Stimulated activated CD8-positive, alpha-beta memory T cell treated with anti-CD3 and anti-CD28 coated beads, Interleukin-4, amount 100 ng/mL, for 4 hours (primary cell): Measurements from ENCODE around the gene ANKRD36C.
"Not testable (repeated sequence)": the region's sequence is repeated elsewhere in the genome, so short reads cannot be mapped to it uniquely, and the experiment has no call there.

Experiments used
- DNase-seq, 2 donors: peaks; one replicate each; pipeline ENCODE4 v3.0.0-alpha.2; 2020; ENCODE audit warnings: low read depth in 2 of 2, low spot score in 1 of 2

Gene ANKRD36C

DNA sequence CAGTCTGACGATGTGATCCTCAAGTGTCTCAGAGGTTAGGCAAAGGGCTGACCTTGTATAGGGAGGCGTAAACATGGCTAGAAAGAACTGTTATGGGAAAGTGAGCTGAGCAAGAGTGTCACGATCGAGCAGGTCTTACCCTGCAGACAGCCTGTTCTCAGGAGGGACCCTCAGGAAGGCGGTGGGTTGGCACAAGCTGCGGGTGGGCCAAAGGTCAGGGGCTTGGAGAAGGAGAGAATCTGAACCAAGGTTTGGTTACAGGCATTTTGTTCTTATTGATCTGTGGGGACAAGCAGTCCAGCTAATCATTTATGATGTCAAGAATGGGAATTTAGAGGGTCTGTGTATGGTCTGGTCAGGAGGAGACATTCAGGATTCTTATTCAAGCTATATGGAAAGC, 16.4 kb upstream of the ANKRD36C start:
- not testable (repeated sequence) for DNase-seq

DNA sequence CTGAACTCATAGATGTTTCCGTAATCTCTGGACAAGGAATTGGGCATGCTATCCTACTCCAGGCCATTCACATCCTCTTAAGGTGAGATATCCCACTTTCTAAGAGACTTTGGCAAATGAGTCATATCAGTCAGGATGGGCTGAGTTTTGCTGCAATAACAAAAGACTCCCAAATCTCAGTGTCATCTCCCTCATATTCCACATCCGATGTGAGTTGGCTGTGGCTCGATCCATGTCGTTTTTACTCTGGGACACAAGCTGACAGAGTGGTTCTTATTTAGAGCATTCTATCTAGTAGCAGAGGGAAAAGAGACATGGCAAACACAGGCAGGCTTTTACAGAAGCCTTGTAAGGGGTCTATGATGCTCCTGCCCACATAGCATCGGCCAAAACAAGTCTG, 14.6 kb upstream of the ANKRD36C start:
- not testable (repeated sequence) for DNase-seq

DNA sequence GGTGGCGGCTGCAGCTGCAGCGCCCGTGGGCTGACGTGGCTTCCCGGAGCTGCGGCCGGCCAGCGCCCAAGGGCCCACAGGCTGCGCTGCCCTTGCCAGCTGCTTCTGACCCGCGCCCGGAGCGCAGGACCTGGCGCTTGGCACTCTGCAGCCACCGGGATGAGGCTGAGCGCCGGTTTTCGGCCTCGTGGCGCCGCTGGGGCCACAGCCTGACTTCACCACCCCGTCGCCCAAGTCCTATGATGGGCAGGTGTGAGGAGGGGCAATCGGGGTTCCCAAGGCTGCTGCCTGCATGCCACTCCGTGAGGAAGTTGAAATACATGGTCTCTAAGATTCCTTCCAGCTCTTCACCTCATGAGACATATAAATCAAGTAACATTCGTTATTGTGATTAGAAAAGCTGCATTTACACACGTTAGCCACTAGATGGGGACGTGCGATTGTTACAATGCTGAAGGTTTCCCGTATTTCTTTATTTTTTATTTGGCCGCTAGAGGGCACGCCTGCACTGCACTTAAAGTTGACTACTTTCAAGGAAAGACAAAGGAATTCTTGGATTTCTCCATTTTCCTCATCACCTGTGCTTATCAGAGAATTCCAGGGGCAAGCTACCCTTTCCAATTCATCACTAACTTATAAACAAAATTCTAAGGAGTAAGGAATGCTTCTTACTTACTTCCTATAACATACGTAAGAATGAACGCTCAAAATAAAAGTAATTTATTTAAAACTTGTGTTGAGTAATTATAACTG, 1.1 kb upstream of the ANKRD36C start:
- not testable (repeated sequence) for DNase-seq

DNA sequence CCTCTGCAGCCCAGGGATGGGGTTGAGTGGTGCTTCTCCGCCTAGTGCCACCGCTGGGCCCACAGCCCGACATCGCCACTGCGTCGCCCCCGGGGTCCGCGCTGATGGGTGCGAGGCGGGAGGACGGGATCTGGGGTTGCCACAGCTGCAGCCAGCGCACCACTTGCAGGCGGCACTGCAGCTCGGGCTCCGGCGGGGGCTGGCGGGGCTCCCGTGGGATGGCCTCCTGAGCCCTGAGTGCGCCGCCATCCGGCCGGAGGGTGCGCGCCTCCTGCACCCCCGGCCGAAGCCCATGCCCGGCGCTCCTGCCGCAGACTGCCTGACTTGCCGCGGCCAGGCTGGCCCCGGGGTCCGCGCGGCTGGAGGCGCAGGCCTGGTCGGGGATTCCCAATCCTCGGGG, 478 bp upstream of the ANKRD36C start:
- DNase-seq, result not testable (repeated sequence)

DNA sequence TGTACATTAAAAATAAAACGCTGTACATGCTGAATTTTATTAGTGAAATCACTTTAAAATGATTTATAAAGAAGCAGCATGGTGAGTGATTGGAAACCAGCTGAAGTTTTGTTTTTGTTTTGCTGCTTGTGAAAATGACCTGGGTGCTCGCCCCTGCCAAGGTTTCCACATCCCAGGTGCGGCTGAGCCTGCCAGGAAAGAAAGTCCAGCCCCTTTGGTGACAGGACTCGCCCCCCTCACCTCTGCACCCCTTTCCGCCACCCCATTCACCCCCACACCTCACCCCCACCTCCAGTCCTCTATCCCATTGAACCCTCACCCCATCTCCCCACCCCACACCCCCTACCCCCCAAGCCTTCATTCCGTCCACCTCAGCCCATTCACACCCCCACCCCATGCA, 740 bp downstream of the ANKRD36C start:
- DNase-seq, result not testable (repeated sequence)

DNA sequence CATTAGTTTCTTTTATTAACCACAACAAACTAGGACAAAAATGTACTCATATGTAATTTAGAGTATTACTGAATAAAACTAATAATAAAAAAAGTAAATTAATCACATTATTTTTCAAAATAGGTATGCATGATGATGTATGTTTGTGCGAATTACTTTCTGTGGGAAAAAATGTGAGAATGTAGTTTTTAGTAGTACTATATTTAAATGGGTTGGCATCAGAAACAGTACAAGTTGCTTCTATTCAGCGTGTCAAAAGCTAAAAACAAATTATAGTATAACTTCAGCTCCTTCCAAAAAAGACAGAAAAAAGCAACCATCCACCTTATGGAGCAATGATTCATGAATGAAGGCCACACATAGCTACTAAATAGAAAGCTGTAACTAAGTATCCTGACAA, 40.0 kb downstream of the ANKRD36C start:
- not testable (repeated sequence) for DNase-seq

DNA sequence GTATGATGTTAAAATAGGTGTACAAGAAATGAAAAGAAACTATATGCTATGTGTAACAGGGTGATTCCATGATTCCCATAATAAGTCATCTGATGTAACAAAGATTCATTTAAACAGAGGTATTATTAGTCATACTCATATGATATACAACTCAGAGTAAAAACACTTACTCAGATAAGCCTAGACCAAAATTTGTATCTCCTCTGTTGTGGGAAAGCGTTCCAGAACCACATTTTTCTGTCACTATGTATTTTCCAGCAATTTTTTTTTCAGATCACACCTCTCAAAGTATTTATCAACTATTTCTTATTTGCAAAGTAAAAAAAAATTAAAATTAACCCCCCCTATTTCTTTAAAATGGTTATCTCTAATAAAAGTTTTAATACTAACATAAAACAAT, 43.6 kb downstream of the ANKRD36C start:
- DNase-seq, result not testable (repeated sequence)

DNA sequence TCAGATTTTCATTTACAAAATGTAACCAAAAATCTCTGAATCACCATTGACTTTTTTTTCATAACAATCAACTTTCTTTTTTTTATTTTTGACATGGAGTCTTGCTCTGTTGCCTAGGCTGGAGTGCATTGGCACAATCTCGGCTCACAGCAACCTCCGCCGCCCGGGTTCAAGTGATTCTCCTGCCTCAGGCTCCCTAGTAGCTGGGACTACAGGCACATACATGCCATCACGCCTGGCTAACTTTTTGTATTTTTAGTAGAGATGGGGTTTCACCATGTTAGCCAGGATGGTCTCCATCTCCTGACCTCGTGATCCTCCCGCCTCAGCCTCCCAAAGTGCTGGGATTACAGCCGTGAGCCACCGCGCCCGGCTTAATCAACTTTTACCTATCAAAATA, 51.7 kb downstream of the ANKRD36C start:
- not testable (repeated sequence) for DNase-seq

DNA sequence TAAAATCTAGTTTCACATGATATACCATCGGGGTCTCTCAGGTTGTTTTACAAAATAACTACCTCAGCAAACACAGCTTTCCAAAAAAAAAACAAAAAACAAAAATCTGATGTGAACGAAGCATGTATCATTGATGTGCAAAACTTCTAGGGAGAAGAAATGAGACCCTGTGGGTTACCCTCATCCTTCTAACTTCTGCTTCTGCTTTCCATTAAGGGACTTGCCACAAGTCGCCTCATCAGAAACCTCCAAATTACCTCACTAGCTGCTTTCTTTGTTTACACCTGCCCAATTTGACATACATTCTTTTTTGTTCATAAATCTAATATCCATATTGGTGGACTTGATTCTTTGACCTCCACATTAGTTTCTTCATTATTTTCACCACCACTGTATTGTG, 60.9 kb downstream of the ANKRD36C start:
- DNase-seq, result not testable (repeated sequence)

DNA sequence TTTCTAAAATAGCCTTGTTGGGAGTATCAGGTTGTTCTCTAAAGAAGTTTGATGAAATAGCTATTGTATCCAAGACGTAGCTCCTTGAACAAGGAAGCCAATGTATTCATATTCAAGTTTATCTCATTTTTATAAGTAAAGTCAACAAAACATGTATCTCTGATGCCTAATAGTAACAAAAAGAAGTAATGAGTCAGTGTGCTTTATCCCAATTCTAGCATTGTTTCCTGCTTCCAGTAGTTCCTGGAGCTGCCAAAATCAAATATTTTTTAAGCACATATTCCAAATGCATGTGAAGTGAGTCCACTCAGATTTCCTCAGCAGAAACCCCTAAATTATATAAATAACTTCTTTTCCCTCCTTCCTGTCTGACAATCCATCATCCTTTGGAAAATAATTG, 74.6 kb downstream of the ANKRD36C start:
- DNase-seq, result not testable (repeated sequence)

DNA sequence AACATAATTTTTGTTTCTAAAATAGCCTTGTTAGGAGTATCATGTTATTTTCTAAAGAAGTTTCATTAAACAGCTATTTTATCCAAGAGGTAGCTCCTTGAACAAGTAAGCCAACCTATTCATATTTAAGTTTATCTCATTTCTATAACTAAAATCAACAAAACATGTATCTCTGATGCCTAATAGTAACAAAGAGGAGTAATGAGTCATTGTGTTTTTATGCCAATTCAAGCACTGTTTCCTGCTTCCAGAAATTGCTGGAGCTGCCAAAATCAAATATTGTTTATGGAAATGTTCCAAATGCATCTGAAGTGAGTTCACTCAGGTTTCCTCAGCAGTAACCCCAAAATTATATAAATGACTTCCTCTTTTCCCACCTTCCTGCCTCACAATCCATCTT, 76.5 kb downstream of the ANKRD36C start:
- DNase-seq, result not testable (repeated sequence)

DNA sequence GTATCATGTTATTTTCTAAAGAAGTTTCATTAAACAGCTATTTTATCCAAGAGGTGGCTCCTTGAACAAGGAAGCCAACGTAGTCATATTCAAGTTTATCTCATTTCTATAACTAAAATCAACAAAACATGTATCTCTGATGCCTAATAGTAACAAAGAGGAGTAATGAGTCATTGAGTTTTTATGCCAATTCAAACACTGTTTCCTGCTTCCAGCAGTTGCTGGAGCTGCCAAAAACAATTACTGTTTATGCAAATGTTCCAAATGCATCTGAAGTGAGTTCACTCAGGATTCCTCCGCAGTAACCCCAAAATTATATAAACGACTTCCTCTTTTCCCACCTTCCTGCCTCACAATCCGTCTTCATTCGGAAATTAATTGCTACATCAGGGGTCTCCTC, 80.2 kb downstream of the ANKRD36C start:
- DNase-seq, result not testable (repeated sequence)

DNA sequence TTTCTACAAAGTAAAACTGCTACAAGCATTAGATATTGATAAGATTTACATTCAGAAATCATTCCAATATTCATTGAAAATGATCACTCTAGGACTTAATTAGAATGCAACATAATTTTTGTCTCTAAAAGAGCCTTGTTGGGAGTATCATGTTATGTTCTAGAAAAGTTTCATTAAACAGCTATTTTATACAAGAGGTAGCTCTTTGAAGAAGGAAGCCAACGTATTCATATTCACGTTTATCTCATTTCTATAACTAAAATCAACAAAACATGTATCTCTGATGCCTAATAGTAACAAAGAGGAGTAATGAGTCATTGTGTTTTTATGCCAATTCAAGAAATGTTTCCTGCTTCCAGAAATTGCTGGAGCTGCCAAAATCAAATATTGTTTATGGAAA, 97.2 kb downstream of the ANKRD36C start:
- DNase-seq, result not testable (repeated sequence)

DNA sequence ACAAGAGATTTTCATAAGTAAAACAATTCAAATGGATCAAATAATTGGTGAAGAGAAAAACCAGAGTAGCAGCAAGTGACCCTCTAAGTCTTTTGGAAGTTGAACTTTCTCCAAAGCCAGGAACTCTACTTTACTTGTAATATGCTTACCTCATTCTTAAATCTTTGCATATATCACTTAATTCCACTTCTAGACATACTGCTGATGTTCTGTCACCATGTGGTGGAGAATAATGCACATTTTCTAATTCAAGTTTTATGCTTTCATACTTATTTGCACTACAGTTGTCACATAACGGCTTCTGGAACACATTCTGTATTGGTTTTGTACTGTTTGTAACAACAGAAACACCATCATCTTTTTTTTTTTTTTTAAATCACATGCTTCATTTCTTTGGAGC, 123.7 kb downstream of the ANKRD36C start:
- DNase-seq, result not testable (repeated sequence)

DNA sequence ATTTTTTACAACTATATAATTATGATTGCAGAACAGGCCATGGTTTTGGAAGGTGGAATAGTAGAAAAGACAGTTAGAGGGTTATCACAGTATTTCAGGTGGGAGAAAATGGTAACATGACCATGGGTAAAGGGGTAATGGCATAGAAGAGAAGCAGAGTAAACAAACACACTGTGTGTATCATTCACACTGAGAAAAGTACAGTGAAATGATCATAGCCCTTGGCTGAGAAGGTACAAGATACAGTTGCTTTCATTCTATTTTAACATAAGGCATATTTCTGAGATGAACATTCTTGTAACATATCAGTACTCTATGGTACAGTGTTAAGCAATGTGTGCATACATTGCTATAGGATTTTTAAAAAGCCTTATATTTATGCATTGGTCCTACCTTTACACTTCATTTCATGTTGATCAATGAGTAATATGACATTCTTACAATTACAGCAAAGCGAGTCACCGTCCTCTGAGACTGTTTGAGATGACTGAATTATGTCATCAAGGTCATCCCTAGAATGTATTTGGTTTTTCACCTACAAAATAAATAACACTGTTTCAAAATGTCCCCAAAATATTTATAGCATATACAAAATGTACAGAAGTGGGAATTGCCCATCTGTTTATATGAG, 124.5 kb downstream of the ANKRD36C start:
- not testable (repeated sequence) for DNase-seq

DNA sequence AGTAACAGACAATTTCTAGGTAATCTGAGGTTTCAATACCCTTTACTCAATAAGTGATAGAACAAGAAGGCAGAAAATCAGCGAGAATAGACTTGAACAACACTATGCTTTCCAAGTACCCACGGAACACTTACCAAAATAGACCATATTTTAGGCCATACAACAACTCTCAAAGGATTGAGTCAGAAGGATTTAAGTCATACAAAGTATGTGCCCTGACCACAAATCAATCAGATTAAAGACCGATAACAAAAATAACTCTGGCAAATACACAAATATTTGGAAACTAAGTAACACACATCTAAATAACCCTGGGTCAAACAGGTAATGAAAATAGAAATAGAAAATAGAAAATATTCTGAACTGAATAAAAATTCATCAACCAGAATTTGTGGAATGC, 129.5 kb downstream of the ANKRD36C start:
- not testable (repeated sequence) for DNase-seq

DNA sequence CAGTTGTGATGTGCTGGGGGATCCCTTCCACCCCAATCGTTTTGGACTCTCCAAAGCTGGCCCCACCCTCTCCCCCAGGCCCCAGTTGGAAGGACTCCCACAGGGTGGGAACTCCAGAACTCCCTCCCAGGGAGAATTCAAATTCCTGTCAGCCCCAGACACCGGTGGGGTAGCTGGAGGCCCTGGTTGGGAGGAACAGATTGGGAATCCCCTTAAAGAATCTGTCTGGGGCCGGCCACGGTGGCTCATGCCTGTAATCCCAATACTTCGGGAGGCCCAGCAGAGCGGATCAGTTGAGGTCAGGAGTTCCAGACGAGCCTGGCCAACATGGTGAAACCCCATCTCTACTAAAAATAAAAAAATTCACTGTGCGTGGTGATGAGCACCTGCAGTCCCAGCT, 155.5 kb downstream of the ANKRD36C start:
- no peak for DNase-seq

DNA sequence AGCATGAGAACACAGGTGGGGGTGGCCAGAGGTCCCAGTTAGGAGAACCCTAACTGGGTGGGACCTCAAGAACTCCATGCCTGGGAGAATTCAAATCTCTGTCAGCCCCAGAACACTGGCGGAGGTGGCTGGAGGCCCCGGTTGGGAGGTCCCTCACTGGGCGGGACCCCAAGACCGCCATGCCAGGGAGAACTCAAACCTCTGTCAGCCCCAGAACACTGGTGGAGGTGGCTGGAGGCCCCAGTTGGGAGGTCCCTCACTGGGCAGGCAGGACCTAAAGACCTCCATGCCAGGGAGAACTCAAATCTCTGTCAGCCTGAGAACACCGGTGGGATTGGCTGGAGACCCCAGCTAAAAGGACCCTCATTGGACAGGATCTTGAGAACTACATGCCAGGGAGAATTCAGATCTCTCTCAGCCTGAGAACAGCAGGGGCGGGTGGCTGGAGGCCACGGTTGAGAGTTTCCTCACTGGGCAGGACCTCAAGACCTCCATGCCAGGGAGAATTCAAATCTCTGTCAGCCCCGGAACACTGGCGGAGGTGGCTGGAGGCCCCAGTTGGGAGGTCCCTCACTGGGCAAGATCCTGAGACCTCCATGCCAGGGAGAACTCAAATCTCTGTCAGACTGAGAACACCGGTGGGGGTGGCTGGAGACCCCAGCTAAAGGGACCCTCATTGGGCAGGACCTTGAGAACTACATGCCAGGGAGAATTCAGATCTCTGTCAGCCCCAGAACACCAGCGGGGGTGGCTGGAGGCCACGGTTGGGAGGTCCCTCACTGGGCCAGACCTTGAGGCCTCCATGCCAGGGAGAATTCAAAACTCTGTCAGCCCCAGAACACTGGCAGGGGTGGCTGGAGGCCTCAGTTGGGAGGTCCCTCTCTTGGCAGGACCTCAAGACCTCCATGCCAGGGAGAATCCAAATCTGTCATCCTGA, 157.3 kb downstream of the ANKRD36C start:
- not testable (repeated sequence) for DNase-seq

DNA sequence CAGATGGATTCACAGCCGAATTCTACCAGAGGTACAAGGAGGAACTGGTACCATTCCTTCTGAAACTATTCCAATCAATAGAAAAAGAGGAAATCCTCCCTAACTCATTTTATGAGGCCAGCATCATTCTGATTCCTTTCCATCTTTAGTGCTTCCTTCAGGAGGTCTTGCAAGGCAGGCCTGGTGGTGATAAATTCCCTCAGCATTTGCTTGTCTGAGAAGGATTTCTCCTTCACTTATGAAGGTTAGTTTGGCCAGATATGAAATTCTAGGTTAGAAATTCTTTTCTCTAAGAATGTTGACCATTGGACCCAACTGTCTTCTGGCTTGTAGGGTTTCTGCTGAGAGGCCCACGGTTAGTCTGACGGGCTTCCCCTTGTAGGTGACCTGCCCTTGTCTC, 167.4 kb downstream of the ANKRD36C start:
- not testable (repeated sequence) for DNase-seq

DNA sequence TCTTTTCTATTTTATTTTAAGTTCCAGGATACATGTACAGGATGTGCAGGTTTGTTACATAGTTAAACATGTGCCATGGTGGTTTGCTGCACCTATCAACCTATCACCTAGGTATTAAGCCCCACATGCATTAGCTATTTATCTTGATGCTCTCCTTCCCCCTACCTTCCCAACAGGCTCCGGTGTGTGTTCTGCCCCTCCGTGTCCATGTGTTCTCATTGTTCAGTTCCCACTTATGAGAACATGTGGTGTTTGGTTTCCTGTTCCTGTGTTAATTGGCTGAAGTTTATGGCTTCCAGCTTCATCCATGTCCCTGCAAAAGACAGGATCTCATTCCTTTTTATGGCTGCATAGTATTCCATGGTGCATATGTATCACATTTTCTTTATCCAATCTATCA, 174.1 kb downstream of the ANKRD36C start:
- DNase-seq, result not testable (repeated sequence)

DNA sequence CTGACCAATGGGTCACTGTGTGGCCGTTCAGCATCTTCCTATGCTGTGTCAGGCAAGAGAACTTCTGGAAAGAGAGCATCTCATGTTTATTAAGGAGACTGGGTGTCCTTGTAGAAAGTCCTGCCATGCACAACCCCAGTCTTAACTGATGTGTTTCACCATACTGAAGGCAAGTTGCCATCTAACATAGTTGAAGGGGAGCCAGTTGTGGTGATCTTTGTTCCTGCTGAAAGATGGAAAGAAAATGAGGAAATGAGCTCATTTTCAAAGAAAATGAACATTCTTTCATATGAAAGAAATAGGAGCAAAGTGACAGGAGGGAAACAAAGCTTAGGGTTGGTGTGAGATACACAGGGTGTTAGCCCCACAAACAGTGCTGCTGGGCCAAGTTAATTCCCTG, 178.3 kb downstream of the ANKRD36C start:
- DNase-seq, result not testable (repeated sequence)

DNA sequence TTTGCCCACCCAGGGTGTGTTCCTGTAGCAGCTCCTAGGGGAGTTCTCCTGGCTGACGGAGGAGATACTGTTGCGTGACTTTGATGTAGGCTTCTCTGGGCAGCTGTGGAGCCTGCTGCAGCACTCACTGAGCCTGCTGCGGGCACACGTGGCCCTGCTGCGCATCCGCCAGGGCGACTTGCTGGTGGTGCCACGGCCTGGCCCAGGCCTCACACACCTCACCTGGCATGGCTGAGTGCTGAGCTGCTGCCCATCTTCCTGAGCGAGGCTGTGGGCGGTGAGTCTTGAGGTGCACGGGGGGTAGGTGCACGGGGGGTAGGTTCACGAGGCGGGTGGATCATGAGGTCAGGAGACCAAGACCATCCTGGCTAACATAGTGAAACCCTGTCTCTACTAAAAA, 191.7 kb downstream of the ANKRD36C start:
- no peak for DNase-seq
